Suppressor macrophage (primary cell): ENCODE data around the gene ARV1.
"Not testable (repeated sequence)": the region's sequence is repeated elsewhere in the genome, so short reads cannot be mapped to it uniquely, and the experiment has no call there.

Experiments used
- DNase-seq, 4 experiments: peaks; one replicate each; pipeline ENCODE4 v3.0.0-alpha.2; 2020 to 2022

The ARV1 gene

GRCh38 chr1:231045286-231045685 is 66.4 kb downstream of the ARV1 start:
- no peak for DNase-seq

GRCh38 chr1:231045921-231046729 is 67.2 kb downstream of the ARV1 start:
- not testable (repeated sequence) for DNase-seq

GRCh38 chr1:231046730-231047395 is 68.0 kb downstream of the ARV1 start:
- DNase-seq = no peak

- not testable (repeated sequence) for DNase-seq
Observed at GRCh38 chr1:231047529-231047928, 68.6 kb downstream of the ARV1 start.

GRCh38 chr1:231048419-231048818 is 69.5 kb downstream of the ARV1 start:
- not testable (repeated sequence) for DNase-seq

GRCh38 chr1:231049121-231049979 is 70.5 kb downstream of the ARV1 start:
- peak; percentile 22 to 73 (median 55) for DNase-seq
